DND-41 (cell line): Measurements from ENCODE around the gene STOML1.

Experiments
- ATAC-seq: fragments of 200-7000 bp; cut with Tn5 transposase; 3 replicates; pipeline ENCODE4 v1.9.1; 2021; ENCODE audit warnings: low read depth; ENCODE audit not compliant: insufficient read depth
- DNase-seq: peaks from one replicate; pipeline ENCODE4 v3.0.0-alpha.2; 2020
- H2AFZ ChIP-seq: 2 replicates; pipeline ENCODE4 v1.6.0; 2012; ENCODE audit warnings: low read depth, low read length
- H3K27ac ChIP-seq: 2 replicates; pipeline ENCODE4 v1.5.1; 2012; ENCODE audit warnings: low read length, inconsistent platforms
- H3K27me3 ChIP-seq: fragments of 200-600 bp; sonication (generic); 2 replicates; pipeline ENCODE4 v1.6.0; 2012; ENCODE audit warnings: low read length, mild to moderate bottlenecking, inconsistent platforms; ENCODE audit not compliant: insufficient read depth, poor library complexity
- H3K36me3 ChIP-seq: 2 replicates; pipeline ENCODE4 v1.5.1; 2012; ENCODE audit warnings: low read length, inconsistent platforms; ENCODE audit not compliant: insufficient read depth
- H3K4me1 ChIP-seq: 2 replicates; pipeline ENCODE4 v1.5.1; 2012; ENCODE audit warnings: mild to moderate bottlenecking, low read length; ENCODE audit not compliant: insufficient read depth
- H3K4me2 ChIP-seq: 2 replicates; pipeline ENCODE4 v1.6.0; 2012; ENCODE audit warnings: mild to moderate bottlenecking, moderate library complexity, low read length, inconsistent platforms; ENCODE audit not compliant: insufficient read depth
- H3K4me3 ChIP-seq, 2 experiments: fragments of 200-600 bp in 1 of 2; shearing (Covaris generic) in 1 of 2; 2 replicates each; pipeline ENCODE4 v1.5.1; 2012 to 2016; ENCODE audit warnings: inconsistent platforms in 2 of 2, low read length in 2 of 2, mild to moderate bottlenecking in 2 of 2, low read depth in 1 of 2, moderate library complexity in 1 of 2
- H3K79me2 ChIP-seq: 2 replicates; pipeline ENCODE4 v1.6.0; 2012; ENCODE audit warnings: low read length, inconsistent platforms; ENCODE audit not compliant: insufficient read depth
- H3K9ac ChIP-seq: 2 replicates; pipeline ENCODE4 v1.6.0; 2012; ENCODE audit warnings: low read depth, mild to moderate bottlenecking, inconsistent platforms, low read length, moderate library complexity
- H3K9me3 ChIP-seq: 2 replicates; pipeline ENCODE4 v1.5.1; 2012; ENCODE audit warnings: low read length, moderate library complexity, mild to moderate bottlenecking, inconsistent platforms; ENCODE audit not compliant: insufficient read depth, severe bottlenecking
- H4K20me1 ChIP-seq: 2 replicates; pipeline ENCODE4 v1.6.0; 2012; ENCODE audit warnings: low read length; ENCODE audit not compliant: insufficient read depth
- EZH2 ChIP-seq: IDR thresholded peaks from 3 replicates; pipeline ENCODE4 v1.6.1; 2012; ENCODE audit warnings: borderline replicate concordance, low read depth, mild to moderate bottlenecking, moderate library complexity, low read length, inconsistent platforms; ENCODE audit not compliant: severe bottlenecking
- TF ChIP-seq, protein P1 (sequence below): IDR thresholded peaks from 2 replicates; pipeline ENCODE4 v1.5.1; 2012; ENCODE audit warnings: borderline replicate concordance, low read length, moderate library complexity, mild to moderate bottlenecking; ENCODE audit not compliant: poor library complexity, severe bottlenecking; ENCODE audit errors: extremely low read depth

The STOML1 gene

GRCh38 chr15:73942751-73943270 is 49.3 kb downstream of the STOML1 start:
- TF ChIP-seq EZH2: no peak
- TF ChIP-seq, protein P1, sequence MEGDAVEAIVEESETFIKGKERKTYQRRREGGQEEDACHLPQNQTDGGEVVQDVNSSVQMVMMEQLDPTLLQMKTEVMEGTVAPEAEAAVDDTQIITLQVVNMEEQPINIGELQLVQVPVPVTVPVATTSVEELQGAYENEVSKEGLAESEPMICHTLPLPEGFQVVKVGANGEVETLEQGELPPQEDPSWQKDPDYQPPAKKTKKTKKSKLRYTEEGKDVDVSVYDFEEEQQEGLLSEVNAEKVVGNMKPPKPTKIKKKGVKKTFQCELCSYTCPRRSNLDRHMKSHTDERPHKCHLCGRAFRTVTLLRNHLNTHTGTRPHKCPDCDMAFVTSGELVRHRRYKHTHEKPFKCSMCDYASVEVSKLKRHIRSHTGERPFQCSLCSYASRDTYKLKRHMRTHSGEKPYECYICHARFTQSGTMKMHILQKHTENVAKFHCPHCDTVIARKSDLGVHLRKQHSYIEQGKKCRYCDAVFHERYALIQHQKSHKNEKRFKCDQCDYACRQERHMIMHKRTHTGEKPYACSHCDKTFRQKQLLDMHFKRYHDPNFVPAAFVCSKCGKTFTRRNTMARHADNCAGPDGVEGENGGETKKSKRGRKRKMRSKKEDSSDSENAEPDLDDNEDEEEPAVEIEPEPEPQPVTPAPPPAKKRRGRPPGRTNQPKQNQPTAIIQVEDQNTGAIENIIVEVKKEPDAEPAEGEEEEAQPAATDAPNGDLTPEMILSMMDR: no peak
- no peak for DNase-seq
- Histone ChIP-seq H3K36me3 (no peaks in the 10 kb centered on the region), H3K9me3 (no peaks in the 10 kb centered on the region), H3K4me1 (no peaks in the 10 kb centered on the region), H3K27me3 (peaks cover 3% of the 10 kb centered on the region), H3K4me2 (no peak overlapping the region), H2AFZ (no peak overlapping the region), H3K79me2 (no peaks in the 10 kb centered on the region), H3K4me3 (no peak overlapping the region), H3K9ac (no peak overlapping the region), H4K20me1 (no peaks in the 10 kb centered on the region), H3K27ac (no peak overlapping the region)
- no peak for ATAC-seq

DNA sequence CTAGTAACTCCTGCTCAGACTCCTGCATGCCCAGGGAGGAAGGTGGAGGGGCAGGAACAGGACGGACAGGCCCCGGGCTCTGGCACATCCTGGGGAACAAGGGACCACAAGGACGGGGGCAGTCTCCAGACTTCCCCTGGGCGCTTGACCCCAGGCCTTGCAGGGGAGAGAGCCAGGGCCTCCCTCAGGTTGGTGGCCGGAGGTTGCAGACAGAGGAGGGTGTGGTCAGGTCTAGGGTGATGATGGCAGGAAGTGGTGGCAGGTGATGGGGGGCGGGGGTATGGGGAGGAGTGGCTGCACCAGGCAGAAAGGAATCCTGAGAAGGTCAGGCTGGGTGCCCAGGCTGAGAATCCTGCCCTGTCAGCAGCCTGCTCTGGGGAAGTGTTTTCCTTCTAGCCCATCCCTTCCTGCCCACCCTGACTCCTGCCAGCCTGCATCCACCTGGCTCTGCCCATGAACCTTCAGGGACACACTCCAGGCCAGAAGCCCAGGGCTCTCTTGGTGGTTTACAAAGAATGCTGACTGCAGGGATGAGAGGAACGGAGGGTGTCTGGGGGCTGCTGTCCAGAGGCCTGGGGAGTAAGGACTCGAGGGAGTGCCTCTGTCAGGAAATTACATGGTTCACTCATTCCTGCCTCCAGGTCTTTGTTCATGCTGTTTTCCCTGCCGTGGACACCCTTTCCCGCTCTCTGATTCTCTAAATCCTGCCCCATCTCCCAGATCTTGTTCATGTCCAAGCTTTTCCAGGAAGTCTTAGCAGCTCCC is 50.0 kb downstream of the STOML1 start:
- DNase-seq (no peak), ATAC-seq (no peak)
- H3K79me2 ChIP-seq: no peaks in the 10 kb centered on the region
- H3K36me3 ChIP-seq: no peaks in the 10 kb centered on the region
- no peaks in the 10 kb centered on the region for H4K20me1 ChIP-seq
- no peak overlapping the region for H3K27ac ChIP-seq
- H3K9me3 ChIP-seq: no peaks in the 10 kb centered on the region
- no peaks in the 10 kb centered on the region for H3K4me1 ChIP-seq
- no peak overlapping the region for H2AFZ ChIP-seq
- TF ChIP-seq, protein P1: no peak
- no peak for TF ChIP-seq EZH2
- H3K4me2 ChIP-seq: no peak overlapping the region
- peaks cover 3% of the 10 kb centered on the region for H3K27me3 ChIP-seq
- no peak overlapping the region for H3K9ac ChIP-seq
- H3K4me3 ChIP-seq: no peak overlapping the region

- Histone ChIP-seq H3K27ac (no peak overlapping the region), H2AFZ (no peak overlapping the region), H3K79me2 (no peaks in the 10 kb centered on the region), H3K4me3 (no peak overlapping the region), H3K4me2 (no peak overlapping the region), H3K27me3 (peaks cover 3% of the 10 kb centered on the region), H3K36me3 (no peaks in the 10 kb centered on the region), H4K20me1 (no peaks in the 10 kb centered on the region), H3K4me1 (no peaks in the 10 kb centered on the region), H3K9me3 (no peaks in the 10 kb centered on the region), H3K9ac (no peak overlapping the region)
- no peak for ATAC-seq
- TF ChIP-seq, protein P1: no peak
- TF ChIP-seq EZH2: no peak
- no peak for DNase-seq
These were observed 50.6 kb downstream of the STOML1 start for GRCh38 chr15:73941449-73941848.
